Measurements from ENCODE around the gene TOMM20. TPM values are rescaled to one million over a fixed set of nuclear protein-coding genes. Genes with fewer than 3 reads are reported as not detected.

The TOMM20 gene
- total RNA-seq, 2 donors from 2014 or later = 76.2 to 127 TPM

- Histone ChIP-seq H3K27me3 (no peaks in the 10 kb centered on the region), H3K9ac (ENCODE audit: low read depth in 2 of 2, low read length in 2 of 2) (peak overlapping the region in 1 of 2 donors; percentile 85), H3K4me1 (peaks cover 27% of the 10 kb centered on the region), H3K36me3 (no peaks in the 10 kb centered on the region), H3K4me3 (no peak overlapping the region), H3K27ac (peak overlapping the region; percentile 61), H3K9me3 (no peaks in the 10 kb centered on the region)
- no peak for TF ChIP-seq CTCF (IDR thresholded peaks at IDR 0.05)
- intact Hi-C loops (cut with DNase I) = no loop called here
- DNase-seq = no peak
Observed at GRCh38 chr1:235076504-235077162, 52.0 kb downstream of the TOMM20 start.

GRCh38 chr1:235075777-235076308 lies 52.8 kb downstream of the TOMM20 start:
- intact Hi-C loops (cut with DNase I) = no loop called here
- Histone ChIP-seq H3K27me3 (no peaks in the 10 kb centered on the region), H3K4me1 (peaks cover 24% of the 10 kb centered on the region), H3K9ac (ENCODE audit: low read depth in 2 of 2, low read length in 2 of 2) (peak overlapping the region in 1 of 2 donors; percentile 95), H3K4me3 (no peak overlapping the region), H3K9me3 (no peaks in the 10 kb centered on the region), H3K36me3 (no peaks in the 10 kb centered on the region), H3K27ac (peak overlapping the region; percentile 74)
- DNase-seq = no peak
- no peak for TF ChIP-seq CTCF (IDR thresholded peaks at IDR 0.05)

- peak overlapping the region; percentile 41 to 95 for H3K9ac ChIP-seq (ENCODE audit: low read depth in 2 of 2, low read length in 2 of 2)
- intact Hi-C loops (cut with DNase I) = no loop called here
- no peak overlapping the region for H3K4me3 ChIP-seq
Observed at GRCh38 chr1:235075048-235075776, 53.4 kb downstream of the TOMM20 start.

GRCh38 chr1:235074523-235075047 lies 54.1 kb downstream of the TOMM20 start:
- peak; percentile 55 for DNase-seq
- no peak overlapping the region for H3K4me3 ChIP-seq
- peak overlapping the region; percentile 74 for H3K27ac ChIP-seq
- no peaks in the 10 kb centered on the region for H3K36me3 ChIP-seq
- no peaks in the 10 kb centered on the region for H3K9me3 ChIP-seq
- no peaks in the 10 kb centered on the region for H3K27me3 ChIP-seq
- peaks cover 34% of the 10 kb centered on the region for H3K4me1 ChIP-seq
- intact Hi-C loops (cut with DNase I) = no loop called here
- no peak for TF ChIP-seq CTCF (IDR thresholded peaks at IDR 0.05)
- H3K9ac ChIP-seq (ENCODE audit: low read depth in 2 of 2, low read length in 2 of 2) = peak overlapping the region; percentile 41 to 95

More at GRCh38 chr1:235075048-235075776, 53.4 kb downstream of the TOMM20 start:
- Histone ChIP-seq H3K36me3 (no peaks in the 10 kb centered on the region), H3K27ac (peak overlapping the region; percentile 74), H3K9me3 (no peaks in the 10 kb centered on the region), H3K27me3 (no peaks in the 10 kb centered on the region), H3K4me1 (peaks cover 27% of the 10 kb centered on the region)
- DNase-seq = no peak
- no peak for TF ChIP-seq CTCF (IDR thresholded peaks at IDR 0.05)

GRCh38 chr1:235073968-235074522 lies 54.6 kb downstream of the TOMM20 start:
- H3K4me1 ChIP-seq = peaks cover 31% of the 10 kb centered on the region
- no peak for TF ChIP-seq CTCF (IDR thresholded peaks at IDR 0.05)
- H3K9me3 ChIP-seq = no peaks in the 10 kb centered on the region
- peak overlapping the region; percentile 54 to 95 for H3K9ac ChIP-seq (ENCODE audit: low read depth in 2 of 2, low read length in 2 of 2)
- H3K27ac ChIP-seq = peak overlapping the region; percentile 74
- H3K4me3 ChIP-seq = no peak overlapping the region
- H3K27me3 ChIP-seq = no peaks in the 10 kb centered on the region
- intact Hi-C loops (cut with DNase I) = no loop called here
- no peaks in the 10 kb centered on the region for H3K36me3 ChIP-seq
- peak; percentile 72 for DNase-seq

All from colonic mucosa (tissue), 4 donors.